HepG2 (cell line): ENCODE results near the gene FABP1. TPM values are rescaled to one million over a fixed set of nuclear protein-coding genes. Genes with fewer than 3 reads are reported as not detected.

Experiments used
- ATAC-seq: fragments of 200-7000 bp; cut with Tn5 transposase; 3 replicates; pipeline ENCODE4 v1.9.1; 2020; ENCODE audit warnings: mild to moderate bottlenecking, moderate library complexity
- BruUV-seq: library from RNA; stranded (reverse); fragments of 400-500 nt; replicated peaks from 2 replicates; lab custom pipeline; 2021; lab: Mats Ljungman, UMichigan
- CTCF ChIA-PET: fragments of 300-600 bp; formaldehyde crosslinking; extraction: SDS; loops from one replicate; lab custom pipeline; 2021; ENCODE audit warnings: low total read pairs, inconsistent platforms, low intra/inter-chr PET ratio; lab: Yijun Ruan, JAX
- POLR2A ChIA-PET: fragments of 350-600 bp; sonication (Branson Sonifier 250); formaldehyde crosslinking; loops from one replicate; lab custom pipeline; 2020; ENCODE audit warnings: antibody characterized with exemption, inconsistent platforms; lab: Yijun Ruan, JAX
- DNase-seq: peaks from one replicate; pipeline ENCODE4 v3.0.0-alpha.2; 2015; ENCODE audit warnings: low spot score
- FAIRE-seq: peaks from 3 replicates; lab custom pipeline; 2011; peaks lifted over from hg19 to GRCh38; lab: Jason Lieb, UNC
- H2AFZ ChIP-seq: one replicate; pipeline ENCODE4 v1.6.1; 2011; ENCODE audit warnings: low read length, inconsistent platforms
- H3K27ac ChIP-seq: fragments of 300-600 bp; 3 replicates; pipeline ENCODE4 v1.8.0; 2011; ENCODE audit warnings: mixed run types, mild to moderate bottlenecking, mixed read lengths, low read length, inconsistent platforms; ENCODE audit not compliant: insufficient read depth; ENCODE audit errors: extremely low read length
- H3K27me3 ChIP-seq, 2 experiments: fragments of 200-600 bp in 1 of 2; 2 replicates in 1 of 2; 3 replicates in 1 of 2; pipeline versions ENCODE4 v1.6.0 to v1.8.0; 2011; ENCODE audit warnings: low read length in 2 of 2, mild to moderate bottlenecking in 2 of 2, moderate library complexity in 2 of 2, inconsistent platforms in 1 of 2; ENCODE audit not compliant: insufficient read depth in 2 of 2, control insufficient read depth in 1 of 2
- H3K36me3 ChIP-seq, 2 experiments: fragments of 200-600 bp in 1 of 2; replicated peaks in 1 of 2; 2 replicates in 1 of 2; 3 replicates in 1 of 2; pipeline versions ENCODE4 v1.5.1 to v1.8.0; 2011; ENCODE audit warnings: low read length in 2 of 2, inconsistent platforms in 1 of 2; ENCODE audit not compliant: insufficient read depth in 2 of 2, control insufficient read depth in 1 of 2
- H3K4me1 ChIP-seq: 2 replicates; pipeline ENCODE4 v1.5.1; 2012; ENCODE audit warnings: low read length, inconsistent platforms; ENCODE audit not compliant: insufficient read depth
- H3K4me2 ChIP-seq: 2 replicates; pipeline ENCODE4 v1.6.0; 2011; ENCODE audit warnings: low read depth, low read length, inconsistent platforms
- H3K4me3 ChIP-seq, 3 experiments: fragments of 200-600 bp in 1 of 3; sonication (generic), shearing (Covaris generic) in 1 of 3; replicated peaks in 1 of 3; 2 replicates each; pipeline ENCODE4 v1.5.1; 2011 to 2016; ENCODE audit warnings: low read length in 3 of 3, inconsistent platforms in 2 of 3, low read depth in 2 of 3, mild to moderate bottlenecking in 2 of 3, control low read depth in 1 of 3, mixed read lengths in 1 of 3; ENCODE audit not compliant: insufficient read depth in 1 of 3
- H3K79me2 ChIP-seq: one replicate; pipeline ENCODE4 v1.6.1; 2011; ENCODE audit warnings: low read length, inconsistent platforms; ENCODE audit not compliant: insufficient read depth
- H3K9ac ChIP-seq: 2 replicates; pipeline ENCODE4 v1.6.0; 2011; ENCODE audit warnings: mild to moderate bottlenecking, low read depth, low read length, inconsistent platforms; ENCODE audit not compliant: insufficient read depth
- H3K9me3 ChIP-seq: 2 replicates; pipeline ENCODE4 v1.5.1; 2012; ENCODE audit warnings: mild to moderate bottlenecking, low read length
- H4K20me1 ChIP-seq: 2 replicates; pipeline ENCODE4 v1.6.0; 2011; ENCODE audit warnings: inconsistent platforms, mild to moderate bottlenecking, low read length, moderate library complexity; ENCODE audit not compliant: insufficient read depth
- AKAP8 ChIP-seq: sonication (generic); formaldehyde crosslinking; IDR thresholded peaks from 2 replicates; pipeline ENCODE4 v1.5.1; 2020; ENCODE audit warnings: mild to moderate bottlenecking, missing genetic modification reagents
- BORCS8-MEF2B ChIP-seq: sonication (generic); formaldehyde crosslinking; IDR thresholded peaks from 2 replicates; pipeline ENCODE4 v1.8.0; 2022; ENCODE audit warnings: mild to moderate bottlenecking, missing genetic modification reagents
- KLF13 ChIP-seq: sonication (generic); formaldehyde crosslinking; IDR thresholded peaks from 2 replicates; pipeline ENCODE4 v1.4.0; 2020; ENCODE audit warnings: mild to moderate bottlenecking, missing genetic modification reagents
- NBN ChIP-seq: fragments of 450-650 bp; conservative IDR thresholded peaks from 2 replicates; pipeline ENCODE4 v1.6.1; 2017
- NFIC ChIP-seq: IDR thresholded peaks from 2 replicates; pipeline ENCODE4 v1.6.1; 2012; ENCODE audit warnings: mild to moderate bottlenecking, low read length, inconsistent platforms
- NKX3-1 ChIP-seq: sonication (generic); formaldehyde crosslinking; IDR thresholded peaks from 2 replicates; pipeline ENCODE4 v1.5.0; 2020; ENCODE audit warnings: missing genetic modification reagents
- POLR2A ChIP-seq, 2 experiments: IDR thresholded peaks; 2 replicates each; pipeline ENCODE4 v1.6.1; 2011; ENCODE audit warnings: low read depth in 2 of 2, low read length in 2 of 2, mild to moderate bottlenecking in 1 of 2, moderate library complexity in 1 of 2; ENCODE audit not compliant: insufficient read depth in 1 of 2
- POLR2AphosphoS5 ChIP-seq: IDR thresholded peaks from 2 replicates; pipeline ENCODE4 v1.6.1; 2012; ENCODE audit warnings: low read depth, low read length
- RBM22 ChIP-seq: fragments of 200-400 bp; formaldehyde crosslinking; optimal IDR thresholded peaks from 2 replicates; pipeline ENCODE3; 2017; ENCODE audit warnings: mild to moderate bottlenecking, low read length, moderate library complexity
- TARDBP ChIP-seq: sonication (generic); formaldehyde crosslinking; IDR thresholded peaks from 2 replicates; pipeline ENCODE4 v1.8.0; 2022; ENCODE audit warnings: mild to moderate bottlenecking, missing genetic modification reagents
- TCF7 ChIP-seq: sonication (generic); IDR thresholded peaks from 2 replicates; pipeline ENCODE4 v1.6.1; 2016; ENCODE audit warnings: antibody characterized with exemption, low read depth
- TOPORS ChIP-seq: sonication (generic); formaldehyde crosslinking; IDR thresholded peaks from 2 replicates; pipeline ENCODE4 v1.8.0; 2023; ENCODE audit warnings: mild to moderate bottlenecking, missing genetic modification reagents
- U2AF2 ChIP-seq: fragments of 200-400 bp; formaldehyde crosslinking; IDR thresholded peaks from 2 replicates; pipeline ENCODE4 v1.6.1; 2017; ENCODE audit warnings: low read depth, mild to moderate bottlenecking, low read length
- ZBTB44 ChIP-seq: sonication (generic); formaldehyde crosslinking; IDR thresholded peaks from 2 replicates; pipeline ENCODE4 v1.4.0; 2020; ENCODE audit warnings: missing genetic modification reagents
- ZC3H13 ChIP-seq: sonication (generic); formaldehyde crosslinking; IDR thresholded peaks from 2 replicates; pipeline ENCODE4 v1.8.1; 2023; ENCODE audit warnings: mild to moderate bottlenecking, missing genetic modification reagents, moderate library complexity
- ZMYM4 ChIP-seq: sonication (generic); formaldehyde crosslinking; IDR thresholded peaks from 2 replicates; pipeline ENCODE4 v1.8.1; 2023; ENCODE audit warnings: mild to moderate bottlenecking, missing genetic modification reagents
- ZNF567 ChIP-seq: sonication (generic); formaldehyde crosslinking; IDR thresholded peaks from 2 replicates; pipeline ENCODE4 v1.8.1; 2023; ENCODE audit warnings: mild to moderate bottlenecking, missing genetic modification reagents, borderline replicate concordance
- ZSCAN25 ChIP-seq: sonication (generic); formaldehyde crosslinking; IDR thresholded peaks from 2 replicates; pipeline ENCODE4 v1.8.0; 2022; ENCODE audit warnings: mild to moderate bottlenecking, missing genetic modification reagents
- WGBS: methylation state at CpG from one replicate; pipeline ENCODE4 v1.1.6; 2017; ENCODE audit warnings: low lambda C conversion rate; 5-methylcytosine and 5-hydroxymethylcytosine counted together
- in situ Hi-C: cut with HindIII; loops from 2 replicates; pipeline ENCODE4 v1.10.0; 2017; ENCODE audit warnings: low pct_unique_long_range_greater_than_20kb; ENCODE audit not compliant: extremely low pct_ligation_motif_present
- intact Hi-C: fragments of 100-400 bp; cut with micrococcal nuclease; formaldehyde crosslinking; loops from one replicate; pipeline ENCODE4 v1.10.0; 2022; ENCODE audit not compliant: unreplicated experiment
- polyA plus RNA-seq, 8 experiments: library from polyadenylated mRNA; depleted of rRNA in 3 of 8; stranded (reverse) in 7 of 8; unstranded in 1 of 8; fragments of >200 nt; fragmentation: Illumina TruSeq in 4 of 8; extraction: Trizol in 4 of 8; gene quantifications; 2 replicates each; pipeline versions ENCODE4 v1.2.1 to v1.2.3, GENCODE V29; 2011 to 2016; ENCODE audit warnings: low read depth in 4 of 8, missing spikeins in 1 of 8, mixed read lengths in 1 of 8; ENCODE audit not compliant: insufficient read depth in 1 of 8
- total RNA-seq, 5 experiments: library from RNA; depleted of rRNA; stranded (reverse); fragments of >200 nt; fragmentation: Illumina TruSeq; extraction: Trizol; gene quantifications; 2 replicates each; pipeline ENCODE4 v1.2.3, GENCODE V29; 2016; ENCODE audit warnings: low read depth in 1 of 5
- TF ChIP-seq, protein P1 (sequence below): sonication (generic); formaldehyde crosslinking; IDR thresholded peaks from 2 replicates; pipeline ENCODE4 v1.8.1; 2023; ENCODE audit warnings: mild to moderate bottlenecking, inconsistent platforms, moderate library complexity, missing genetic modification reagents, borderline replicate concordance

The FABP1 gene
- total and polyA plus RNA-seq, 2 of the 13 experiments (the other 11 are each of a cell fraction or from before 2014, with no cell fraction given) = 644 to 1,608 TPM

DNA sequence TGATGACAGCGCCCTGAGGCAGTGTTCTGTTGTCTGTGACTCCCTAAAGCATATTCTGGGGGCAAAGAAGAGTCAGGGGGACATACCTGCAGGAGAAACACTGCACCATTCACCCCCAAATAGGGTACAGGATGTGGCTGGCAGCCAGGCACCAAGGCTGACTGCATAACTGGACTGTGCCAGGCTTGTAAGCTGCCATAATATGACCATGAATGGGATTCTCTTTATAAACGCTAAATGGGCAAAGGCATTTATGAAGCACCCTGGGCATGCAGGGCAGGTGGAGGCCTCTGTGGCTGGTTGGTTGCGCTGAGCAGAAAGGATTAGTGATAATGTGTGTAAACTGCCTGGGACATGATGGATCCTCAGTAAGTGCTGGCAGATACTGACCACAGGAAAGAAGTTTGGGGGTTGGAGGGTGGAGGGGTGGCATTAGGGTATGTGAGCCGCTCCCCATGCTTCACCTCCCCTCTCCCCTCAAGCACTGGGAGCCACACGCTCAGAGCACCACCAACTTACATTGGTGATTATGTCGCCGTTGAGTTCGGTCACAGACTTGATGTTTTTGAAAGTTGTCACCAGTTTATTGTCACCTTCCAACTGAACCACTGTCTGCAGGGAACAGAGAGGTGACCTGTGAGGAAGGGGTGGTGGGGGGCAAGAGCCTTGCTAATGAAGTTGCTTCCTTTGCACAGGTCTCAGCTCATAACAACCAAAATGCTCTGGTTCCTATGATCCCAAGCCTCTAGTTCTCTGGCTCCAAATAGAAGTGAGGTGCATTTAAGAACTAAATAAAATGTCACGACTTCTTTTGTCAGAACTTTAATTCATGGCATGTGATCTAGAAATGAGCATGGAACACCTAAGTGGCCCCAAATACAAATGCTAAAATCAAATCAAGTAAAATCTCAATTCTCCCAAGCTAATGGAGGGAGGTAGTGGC lies 3.6 kb downstream of the FABP1 start (continued):
- TF ChIP-seq TARDBP (0 out of 2 replicates have a peak, but pooled peaks have one; percentile 19), KLF13 (no peak), AKAP8 (CRISPR knock-in tag) (peak; percentile 59; the same call in 1 of the 2 replicates), NFIC (0 out of 2 replicates have a peak, but pooled peaks have one; percentile 43), TOPORS (CRISPR knock-in tag) (peak; percentile 73), ZNF567 (CRISPR knock-in tag) (no peak), BORCS8-MEF2B (CRISPR knock-in tag) (peak; percentile 39; the same call in 1 of the 2 replicates)

DNA sequence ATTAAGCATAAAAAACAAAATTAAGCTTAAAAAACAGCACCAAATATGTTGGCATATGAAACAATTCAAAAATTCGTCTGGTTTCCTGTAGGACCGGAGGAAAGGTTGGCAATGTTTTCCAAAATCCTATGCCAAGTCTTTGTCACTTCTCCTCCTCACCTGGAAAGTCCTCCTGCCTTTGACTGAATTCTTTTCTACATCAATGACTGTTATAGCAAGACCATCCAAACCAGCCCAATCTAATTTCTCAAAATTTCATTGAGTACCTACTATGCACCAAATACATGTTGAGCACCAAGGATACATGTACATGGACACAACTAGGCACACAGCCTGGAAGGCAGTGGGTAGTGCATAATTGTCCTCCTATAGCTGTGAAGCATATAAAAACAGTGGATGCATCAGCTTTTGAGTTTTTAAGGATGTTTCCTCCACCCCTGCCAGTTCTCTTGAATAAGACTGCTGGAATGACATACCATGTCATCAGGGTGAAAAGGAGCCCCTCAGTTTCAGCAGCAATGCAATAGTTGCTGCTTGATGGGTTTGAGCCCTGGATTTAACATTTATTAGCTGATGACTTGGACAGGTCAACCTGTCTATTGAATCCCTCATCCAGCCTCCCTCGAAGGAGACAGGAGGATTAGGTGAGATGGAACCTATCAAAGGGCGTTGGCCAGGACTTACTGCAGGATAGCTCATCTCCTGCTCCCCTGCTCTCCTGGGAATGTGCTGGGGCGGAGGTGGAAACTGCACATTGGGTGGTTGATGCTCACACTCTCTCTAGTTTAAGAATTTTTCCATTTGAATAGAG lies 4.5 kb downstream of the FABP1 start:
- ChIA-PET POLR2A (interaction anchor here (0.6 to 0.9 kb wide), 2 partner anchors 49 to 108 kb away, joined by 3 to 5 read pairs; partner anchors contain the start of gene RNU2-63P), CTCF (no interaction called here)
- Histone ChIP-seq H3K9me3 (no peaks in the 10 kb centered on the region), H3K36me3 (peaks cover 11 to 14% of the 10 kb centered on the region in 2 experiments; a peak in 4 of 5 replicates), H4K20me1 (peaks cover 45% of the 10 kb centered on the region), H3K9ac (no peak overlapping the region), H3K27me3 (peaks cover 0 to 4% of the 10 kb centered on the region in 2 experiments; a peak in 1 of 5 replicates), H3K4me1 (peaks cover 43% of the 10 kb centered on the region), H3K4me2 (peak overlapping the region; percentile 90; the same call in 1 of the 2 replicates), H3K27ac (no peak overlapping the region), H3K79me2 (peaks cover 28% of the 10 kb centered on the region), H3K4me3 (no peak overlapping the region), H2AFZ (no peak overlapping the region)
- no TSS peak for BruUV-seq
- WGBS = 76% methylated on average over 5 of the region's 5 CpGs
- FAIRE-seq (no peak), DNase-seq (no peak), ATAC-seq (no peak)
- in situ Hi-C loops = no loop called here
- intact Hi-C loops = loop anchor here (2.0 kb wide), 2 partner anchors 15 to 55 kb away; no protein-coding TSS in a partner anchor
- peak; percentile 49 for TF ChIP-seq ZMYM4 (CRISPR knock-in tag)
- TF ChIP-seq ZBTB44 (CRISPR knock-in tag) = 0 out of 2 replicates have a peak, but pooled peaks have one; percentile 81
- no peak for TF ChIP-seq TCF7
- TF ChIP-seq, protein P1, sequence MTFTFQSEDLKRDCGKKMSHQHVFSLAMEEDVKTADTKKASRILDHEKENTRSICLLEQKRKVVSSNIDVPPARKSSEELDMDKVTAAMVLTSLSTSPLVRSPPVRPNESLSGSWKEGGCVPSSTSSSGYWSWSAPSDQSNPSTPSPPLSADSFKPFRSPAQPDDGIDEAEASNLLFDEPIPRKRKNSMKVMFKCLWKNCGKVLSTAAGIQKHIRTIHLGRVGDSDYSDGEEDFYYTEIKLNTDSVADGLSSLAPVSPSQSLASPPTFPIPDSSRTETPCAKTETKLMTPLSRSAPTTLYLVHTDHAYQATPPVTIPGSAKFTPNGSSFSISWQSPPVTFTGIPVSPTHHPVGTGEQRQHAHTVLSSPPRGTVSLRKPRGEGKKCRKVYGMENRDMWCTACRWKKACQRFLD (CRISPR knock-in tag) = no peak
- peak; percentile 29; the same call in 1 of the 2 replicates for TF ChIP-seq BORCS8-MEF2B (CRISPR knock-in tag)
- no peak for TF ChIP-seq NKX3-1 (CRISPR knock-in tag)
- peak; percentile 90 for TF ChIP-seq RBM22
- 0 out of 2 replicates have a peak, but pooled peaks have one; percentile 9 for TF ChIP-seq ZC3H13 (CRISPR knock-in tag)
- TF ChIP-seq U2AF2 = no peak
- TF ChIP-seq NBN = no peak
- TF ChIP-seq POLR2AphosphoS5 = peak; percentile 73
- TF ChIP-seq POLR2A (IDR thresholded peaks at IDR 0.05; ENCODE audit: insufficient read depth in 1 of 2, low read depth in 2 of 2, low read length in 2 of 2) = peak in 1 of 2 experiments; percentile 61; a peak in 2 of 4 replicates
- TF ChIP-seq TOPORS (CRISPR knock-in tag) = no peak; the same call in 1 of the 2 replicates
- TF ChIP-seq ZSCAN25 (CRISPR knock-in tag) = no peak
